ENCODE data around the gene CCDC170.

DNA sequence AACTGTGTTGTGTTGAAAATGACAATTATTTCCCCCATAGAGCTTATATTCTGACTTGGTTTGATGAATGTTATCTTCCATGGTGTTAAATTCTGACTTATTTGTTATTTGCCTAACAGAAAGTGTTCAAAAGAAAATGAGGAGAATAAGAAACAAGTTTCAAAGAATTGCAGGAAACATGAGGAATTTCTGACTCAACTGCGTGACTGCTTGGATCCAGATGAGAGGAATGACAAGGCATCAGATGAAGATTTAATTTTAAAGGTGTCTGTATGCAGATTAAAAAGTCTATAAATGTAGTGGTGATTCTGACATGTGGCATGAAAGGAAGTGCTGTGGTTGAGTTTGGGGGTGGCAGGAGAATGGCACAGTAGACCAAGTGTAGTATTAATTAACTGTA lies 50.6 kb downstream of the CCDC170 start:
- no peak for TF ChIP-seq TAF1 (conservative IDR thresholded peaks at IDR 0.05)
- TF ChIP-seq SP1 (IDR thresholded peaks at IDR 0.05) = no peak
- TF ChIP-seq, protein P1, sequence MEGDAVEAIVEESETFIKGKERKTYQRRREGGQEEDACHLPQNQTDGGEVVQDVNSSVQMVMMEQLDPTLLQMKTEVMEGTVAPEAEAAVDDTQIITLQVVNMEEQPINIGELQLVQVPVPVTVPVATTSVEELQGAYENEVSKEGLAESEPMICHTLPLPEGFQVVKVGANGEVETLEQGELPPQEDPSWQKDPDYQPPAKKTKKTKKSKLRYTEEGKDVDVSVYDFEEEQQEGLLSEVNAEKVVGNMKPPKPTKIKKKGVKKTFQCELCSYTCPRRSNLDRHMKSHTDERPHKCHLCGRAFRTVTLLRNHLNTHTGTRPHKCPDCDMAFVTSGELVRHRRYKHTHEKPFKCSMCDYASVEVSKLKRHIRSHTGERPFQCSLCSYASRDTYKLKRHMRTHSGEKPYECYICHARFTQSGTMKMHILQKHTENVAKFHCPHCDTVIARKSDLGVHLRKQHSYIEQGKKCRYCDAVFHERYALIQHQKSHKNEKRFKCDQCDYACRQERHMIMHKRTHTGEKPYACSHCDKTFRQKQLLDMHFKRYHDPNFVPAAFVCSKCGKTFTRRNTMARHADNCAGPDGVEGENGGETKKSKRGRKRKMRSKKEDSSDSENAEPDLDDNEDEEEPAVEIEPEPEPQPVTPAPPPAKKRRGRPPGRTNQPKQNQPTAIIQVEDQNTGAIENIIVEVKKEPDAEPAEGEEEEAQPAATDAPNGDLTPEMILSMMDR (IDR thresholded peaks at IDR 0.05; ENCODE audit: low read depth, low read length, missing input control) = no peak
- no peak for TF ChIP-seq JUND (IDR thresholded peaks at IDR 0.05)
- TF ChIP-seq, protein P2, sequence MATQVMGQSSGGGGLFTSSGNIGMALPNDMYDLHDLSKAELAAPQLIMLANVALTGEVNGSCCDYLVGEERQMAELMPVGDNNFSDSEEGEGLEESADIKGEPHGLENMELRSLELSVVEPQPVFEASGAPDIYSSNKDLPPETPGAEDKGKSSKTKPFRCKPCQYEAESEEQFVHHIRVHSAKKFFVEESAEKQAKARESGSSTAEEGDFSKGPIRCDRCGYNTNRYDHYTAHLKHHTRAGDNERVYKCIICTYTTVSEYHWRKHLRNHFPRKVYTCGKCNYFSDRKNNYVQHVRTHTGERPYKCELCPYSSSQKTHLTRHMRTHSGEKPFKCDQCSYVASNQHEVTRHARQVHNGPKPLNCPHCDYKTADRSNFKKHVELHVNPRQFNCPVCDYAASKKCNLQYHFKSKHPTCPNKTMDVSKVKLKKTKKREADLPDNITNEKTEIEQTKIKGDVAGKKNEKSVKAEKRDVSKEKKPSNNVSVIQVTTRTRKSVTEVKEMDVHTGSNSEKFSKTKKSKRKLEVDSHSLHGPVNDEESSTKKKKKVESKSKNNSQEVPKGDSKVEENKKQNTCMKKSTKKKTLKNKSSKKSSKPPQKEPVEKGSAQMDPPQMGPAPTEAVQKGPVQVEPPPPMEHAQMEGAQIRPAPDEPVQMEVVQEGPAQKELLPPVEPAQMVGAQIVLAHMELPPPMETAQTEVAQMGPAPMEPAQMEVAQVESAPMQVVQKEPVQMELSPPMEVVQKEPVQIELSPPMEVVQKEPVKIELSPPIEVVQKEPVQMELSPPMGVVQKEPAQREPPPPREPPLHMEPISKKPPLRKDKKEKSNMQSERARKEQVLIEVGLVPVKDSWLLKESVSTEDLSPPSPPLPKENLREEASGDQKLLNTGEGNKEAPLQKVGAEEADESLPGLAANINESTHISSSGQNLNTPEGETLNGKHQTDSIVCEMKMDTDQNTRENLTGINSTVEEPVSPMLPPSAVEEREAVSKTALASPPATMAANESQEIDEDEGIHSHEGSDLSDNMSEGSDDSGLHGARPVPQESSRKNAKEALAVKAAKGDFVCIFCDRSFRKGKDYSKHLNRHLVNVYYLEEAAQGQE (IDR thresholded peaks at IDR 0.05) = no peak
- no peak for TF ChIP-seq GABPA (IDR thresholded peaks at IDR 0.05 in 1 of 2, conservative IDR thresholded peaks at IDR 0.05 in 1 of 2)
- no peak for TF ChIP-seq RXRA (IDR thresholded peaks at IDR 0.05)
- TF ChIP-seq, protein P3, sequence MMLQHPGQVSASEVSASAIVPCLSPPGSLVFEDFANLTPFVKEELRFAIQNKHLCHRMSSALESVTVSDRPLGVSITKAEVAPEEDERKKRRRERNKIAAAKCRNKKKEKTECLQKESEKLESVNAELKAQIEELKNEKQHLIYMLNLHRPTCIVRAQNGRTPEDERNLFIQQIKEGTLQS (IDR thresholded peaks at IDR 0.05) = no peak
- TF ChIP-seq YY1 (IDR thresholded peaks at IDR 0.05) = no peak
- TF ChIP-seq, protein P4, sequence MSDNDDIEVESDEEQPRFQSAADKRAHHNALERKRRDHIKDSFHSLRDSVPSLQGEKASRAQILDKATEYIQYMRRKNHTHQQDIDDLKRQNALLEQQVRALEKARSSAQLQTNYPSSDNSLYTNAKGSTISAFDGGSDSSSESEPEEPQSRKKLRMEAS (IDR thresholded peaks at IDR 0.05) = no peak
- TF ChIP-seq FOXA1 (IDR thresholded peaks at IDR 0.05) = no peak
- no peak for TF ChIP-seq RAD21 (IDR thresholded peaks at IDR 0.05)
